Activated effector memory CD4-positive, alpha-beta T cell treated with Interleukin-2 at 50 U/mL for 16 hours (primary cell): ENCODE results near the gene OR2T12.
"Not testable (repeated sequence)": the region's sequence is repeated elsewhere in the genome, so short reads cannot be mapped to it uniquely, and the experiment has no call there.

ENCODE experiments used
- DNase-seq: peaks from one replicate; pipeline ENCODE4 v3.0.0-alpha.2; 2020

The OR2T12 gene, protein sequence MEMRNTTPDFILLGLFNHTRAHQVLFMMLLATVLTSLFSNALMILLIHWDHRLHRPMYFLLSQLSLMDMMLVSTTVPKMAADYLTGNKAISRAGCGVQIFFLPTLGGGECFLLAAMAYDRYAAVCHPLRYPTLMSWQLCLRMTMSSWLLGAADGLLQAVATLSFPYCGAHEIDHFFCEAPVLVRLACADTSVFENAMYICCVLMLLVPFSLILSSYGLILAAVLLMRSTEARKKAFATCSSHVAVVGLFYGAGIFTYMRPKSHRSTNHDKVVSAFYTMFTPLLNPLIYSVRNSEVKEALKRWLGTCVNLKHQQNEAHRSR

DNA sequence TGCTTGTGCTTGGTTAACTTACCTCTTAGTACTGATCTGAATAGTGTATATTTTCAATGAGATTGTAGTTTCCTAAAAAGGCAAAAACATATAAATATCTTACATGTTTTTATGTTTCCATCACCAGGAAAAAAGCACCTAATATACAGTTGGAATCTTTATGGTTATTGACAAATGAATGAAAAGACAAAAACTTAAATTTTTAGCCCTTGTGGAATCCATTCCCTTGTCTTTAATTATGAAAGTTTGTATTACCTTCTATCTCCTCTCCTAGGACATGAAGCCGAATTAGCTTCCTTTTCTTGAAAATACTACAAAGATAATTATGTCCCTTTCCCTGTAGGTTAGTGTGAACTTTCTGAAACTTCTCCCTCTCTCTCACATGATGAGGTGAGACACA lies at the start of gene OR2T12:
Gene OR2T12 (minus strand): TSS at position 101 of the 400 bp plus-strand sequence. CDS start 7,846 bp downstream, outside the sequence.
- DNase-seq, result no peak

DNA sequence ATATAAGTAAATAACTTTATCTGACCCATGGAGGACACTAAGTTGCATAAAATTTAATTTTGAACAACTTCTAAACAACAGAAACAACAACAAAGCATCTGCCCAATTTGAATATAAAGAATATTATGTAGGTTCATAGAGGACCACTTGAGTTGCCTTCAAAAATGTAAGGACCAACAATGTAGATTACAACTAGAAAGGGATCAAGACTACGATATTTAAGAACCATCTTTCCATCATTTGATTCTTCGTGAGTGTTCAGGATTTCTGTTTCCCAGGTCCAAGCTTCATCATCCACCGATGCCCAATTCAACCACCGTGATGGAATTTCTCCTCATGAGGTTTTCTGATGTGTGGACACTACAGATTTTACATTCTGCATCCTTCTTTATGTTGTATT lies 45.3 kb upstream of the OR2T12 start, which contains the start of gene OR14C36:
Gene OR14C36 (plus strand): TSS at position 301 of the 400 bp plus-strand sequence. CDS start 0 bp downstream, at position 301.
- no peak for DNase-seq

DNA sequence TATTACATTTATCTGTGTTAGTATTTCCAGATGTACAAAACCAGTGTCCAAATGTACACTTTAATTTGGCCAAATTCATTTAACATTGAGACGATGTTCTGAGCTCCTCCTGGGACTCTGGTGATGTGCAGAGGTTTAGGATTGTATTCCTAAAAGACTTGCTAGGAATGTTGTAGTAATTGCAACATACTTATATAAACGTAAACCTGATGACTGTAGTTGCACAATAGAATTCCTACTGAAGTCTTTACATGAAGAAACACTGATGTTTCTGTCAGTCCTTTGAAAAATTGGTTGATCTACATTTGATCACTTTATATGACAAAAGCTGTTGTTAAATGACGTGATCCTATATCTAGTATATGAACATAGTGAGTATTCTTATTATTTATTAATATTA lies 40.2 kb upstream of the OR2T12 start:
- DNase-seq, result no peak

DNA sequence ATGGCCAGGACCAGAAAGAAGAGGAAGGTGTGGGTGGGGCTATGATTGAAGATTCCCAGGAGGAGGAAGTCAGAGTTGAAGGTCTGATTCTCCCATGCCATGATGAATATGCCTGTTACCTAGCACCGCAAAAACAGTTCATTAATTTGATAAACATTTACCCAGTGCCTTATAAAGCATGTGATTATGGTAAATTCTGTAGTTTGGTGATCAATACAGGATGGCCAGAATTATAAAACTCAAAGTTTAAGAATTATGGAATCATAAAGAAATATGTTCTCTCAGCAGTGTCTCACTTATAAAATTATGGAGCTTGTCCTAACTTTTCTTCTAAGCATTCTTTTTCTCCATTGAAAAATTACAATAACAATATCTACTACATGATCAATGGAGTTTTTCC lies 21.2 kb upstream of the OR2T12 start, which contains the start of gene OR2M7:
Gene OR2M7 (minus strand): TSS at position 101 of the 400 bp plus-strand sequence. CDS start 0 bp downstream, at position 101.
- no peak for DNase-seq

DNA sequence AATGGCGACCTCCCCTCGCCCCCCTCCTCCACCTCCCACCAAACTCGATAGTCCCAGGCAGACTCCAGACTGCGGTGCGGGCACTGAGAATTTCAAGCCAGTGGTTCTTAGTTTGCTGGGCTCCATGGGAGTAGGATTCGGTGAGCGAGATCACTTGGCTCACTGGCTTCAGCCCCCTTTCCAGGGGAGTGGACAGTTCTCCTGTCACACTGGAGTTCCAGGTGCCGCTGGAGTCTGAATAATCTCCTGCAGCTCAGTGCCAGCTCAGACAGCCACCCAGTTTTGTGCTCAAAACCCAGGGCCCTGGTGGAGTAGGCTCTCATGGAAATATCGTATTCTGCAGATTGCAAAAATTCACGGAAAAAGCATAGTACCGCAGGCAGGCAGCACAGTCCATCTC lies 13.6 kb upstream of the OR2T12 start:
- no peak for DNase-seq

DNA sequence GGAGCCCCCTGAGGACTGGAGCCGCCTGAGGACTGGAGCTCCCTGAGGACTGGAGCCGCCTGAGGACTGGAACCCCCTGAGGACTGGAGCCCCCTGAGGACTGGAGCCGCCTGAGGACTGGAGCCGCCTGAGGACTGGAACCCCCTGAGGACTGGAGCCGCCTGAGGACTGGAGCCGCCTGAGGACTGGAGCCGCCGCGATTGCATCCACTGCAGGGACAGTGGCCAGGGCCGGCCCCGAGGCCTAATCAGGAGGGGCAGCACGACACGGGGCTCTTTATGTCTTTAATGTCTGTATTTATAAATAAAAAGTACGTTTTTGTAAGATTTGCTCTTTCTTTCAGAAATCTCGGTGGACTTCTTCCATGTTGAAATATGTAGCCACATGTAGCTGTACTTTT lies 3.5 kb upstream of the OR2T12 start:
- not testable (repeated sequence) for DNase-seq

DNA sequence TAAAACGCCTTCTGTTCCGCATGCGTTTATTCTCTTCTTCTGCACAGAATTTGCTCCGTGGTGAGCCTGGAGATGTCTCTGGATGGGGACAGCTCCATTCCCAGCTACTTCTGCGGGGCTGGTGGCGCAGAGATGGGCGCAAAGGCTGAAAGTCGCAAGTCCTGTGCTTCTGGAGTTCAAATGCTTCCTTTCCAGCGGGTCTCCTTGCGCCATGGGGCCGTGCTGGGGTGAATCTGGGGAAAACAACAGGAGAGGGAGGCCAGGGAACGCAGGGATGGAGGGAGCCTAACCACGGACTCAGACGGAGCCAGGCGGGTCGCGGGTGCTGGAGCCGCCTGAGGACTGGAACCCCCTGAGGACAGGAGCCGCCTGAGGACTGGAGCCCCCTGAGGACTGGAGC lies 2.9 kb upstream of the OR2T12 start:
- no peak for DNase-seq

DNA sequence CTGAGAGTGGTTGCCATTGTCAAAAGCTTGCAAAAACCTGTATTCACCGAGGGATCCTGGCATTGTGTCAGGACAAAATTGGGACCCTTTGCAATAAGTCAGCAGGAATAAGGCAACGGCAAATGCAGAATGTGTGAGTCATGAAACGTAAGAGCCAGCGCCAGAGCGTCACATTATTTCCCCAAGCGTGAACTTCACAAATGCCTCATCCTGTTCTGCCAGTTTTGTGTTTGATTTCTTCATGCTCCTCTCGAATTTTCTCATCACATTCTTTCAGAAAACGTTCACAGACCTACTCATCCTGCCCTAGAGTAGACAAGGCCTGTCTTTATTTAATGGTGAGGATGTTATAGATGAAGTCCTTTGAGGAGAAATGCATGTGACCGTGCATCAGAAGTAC lies 2.4 kb upstream of the OR2T12 start:
- not testable (repeated sequence) for DNase-seq

DNA sequence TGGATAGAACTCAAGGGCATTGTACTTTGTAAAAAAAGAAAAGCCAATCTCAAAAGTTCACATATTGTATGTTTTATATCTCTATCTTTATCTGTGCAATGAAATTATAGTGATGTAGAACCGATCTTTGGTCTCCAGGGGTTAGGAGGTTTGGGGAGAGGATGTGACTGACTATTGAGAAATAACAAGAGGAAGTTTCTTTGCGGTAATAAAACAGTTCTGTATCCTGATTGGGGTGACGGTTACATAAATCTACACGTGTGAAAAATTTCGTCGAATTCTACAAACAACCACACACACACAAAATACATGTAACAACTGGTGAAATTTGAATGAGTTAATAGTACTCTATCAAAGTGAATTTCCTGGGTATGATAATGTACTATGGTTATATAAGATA lies 14.8 kb downstream of the OR2T12 start:
- DNase-seq, result no peak

DNA sequence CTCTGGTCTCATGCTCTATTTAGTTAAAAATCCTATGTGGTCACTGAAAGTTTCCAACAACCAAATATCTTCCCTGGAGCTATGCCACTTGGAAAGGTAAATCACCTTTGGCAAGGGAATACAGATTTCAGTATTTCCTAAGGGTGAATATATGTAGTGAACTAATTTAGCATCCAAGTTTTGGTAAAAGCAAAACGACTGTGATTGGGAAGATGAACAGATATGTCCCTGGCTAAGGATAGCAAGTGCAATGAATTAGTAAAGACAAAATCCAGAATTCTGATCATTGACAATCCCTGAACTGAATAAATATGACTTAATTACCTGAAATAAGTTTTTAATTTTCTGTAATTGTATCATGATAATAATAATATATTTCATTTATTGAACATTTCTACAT lies 25.3 kb downstream of the OR2T12 start, which contains the start of gene OR2T33:
Gene OR2T33 (minus strand): TSS at position 101 of the 400 bp plus-strand sequence. CDS start 4,162 bp downstream, outside the sequence.
- no peak for DNase-seq

DNA sequence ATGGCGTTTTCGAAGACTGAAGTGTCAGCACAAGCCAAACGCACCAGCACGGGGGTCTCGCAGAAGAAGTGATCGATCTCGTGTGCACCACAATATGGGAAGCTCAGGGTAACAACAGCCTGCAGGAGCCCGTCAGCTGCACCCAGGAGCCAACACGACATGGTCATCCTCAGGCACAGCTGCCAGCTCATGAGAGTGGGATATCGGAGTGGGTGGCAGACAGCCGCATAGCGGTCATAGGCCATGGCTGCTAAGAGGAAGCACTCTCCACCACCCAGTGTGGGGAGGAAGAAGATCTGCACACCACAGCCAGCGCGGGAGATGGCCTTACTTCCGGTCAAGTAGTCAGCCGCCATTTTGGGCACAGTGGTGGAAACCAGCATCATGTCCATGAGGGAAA lies 30.0 kb downstream of the OR2T12 start:
- DNase-seq, result not testable (repeated sequence)

DNA sequence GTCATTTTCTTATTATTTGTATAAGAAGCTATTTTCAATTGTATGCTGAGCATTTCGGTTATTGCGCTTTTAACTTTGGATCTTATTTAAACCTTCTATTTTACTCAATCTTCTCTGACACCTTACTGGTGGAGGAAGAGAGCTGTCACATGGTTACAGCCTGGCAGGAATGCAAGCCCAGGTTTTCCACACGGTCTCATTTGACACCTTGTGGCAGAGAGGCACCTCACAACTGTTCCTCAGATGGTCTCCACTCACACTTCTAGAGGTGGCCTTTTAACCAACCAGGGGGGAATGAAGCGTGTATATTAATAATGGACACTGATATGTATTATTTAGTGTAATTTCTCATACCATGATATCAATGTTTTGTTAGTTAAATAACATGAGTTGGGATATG lies 35.0 kb downstream of the OR2T12 start:
- no peak for DNase-seq

DNA sequence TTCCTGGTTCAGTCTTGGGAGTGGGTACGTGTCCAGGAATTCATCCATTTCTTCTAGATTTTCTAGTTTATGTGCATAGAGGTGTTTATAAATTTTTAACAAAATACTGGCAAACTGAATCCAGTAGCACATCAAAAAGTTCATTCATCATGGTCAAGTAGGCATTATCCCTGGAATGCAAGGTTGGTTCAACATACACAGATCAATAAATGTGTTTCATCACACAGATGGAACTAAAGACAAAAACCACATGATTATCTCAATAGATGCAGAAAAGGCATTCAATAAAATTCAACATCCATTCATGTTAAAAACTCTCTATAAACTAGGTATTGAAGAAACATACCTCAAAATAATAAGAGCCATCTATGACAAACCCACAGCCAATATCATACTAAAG lies 43.9 kb downstream of the OR2T12 start:
- DNase-seq, result not testable (repeated sequence)

DNA sequence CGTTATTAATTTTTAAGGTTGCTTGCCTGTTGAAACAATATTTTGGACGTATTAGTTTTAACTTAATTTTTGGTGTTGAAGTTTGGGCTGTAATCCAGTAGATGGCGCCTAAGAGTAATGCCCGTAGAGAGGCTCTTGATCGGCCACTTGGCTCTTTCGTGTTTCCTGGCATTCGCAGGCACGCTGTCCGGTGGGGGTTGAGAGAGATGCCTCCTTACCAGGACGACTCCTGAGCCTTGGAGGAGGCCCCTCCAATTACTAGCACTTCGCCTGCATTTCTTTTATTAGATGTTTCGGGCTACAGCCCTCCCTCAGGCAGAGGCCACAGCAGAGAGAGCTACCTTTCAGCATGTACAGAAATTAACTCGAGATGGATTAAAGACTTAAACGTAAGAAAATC lies 60.0 kb downstream of the OR2T12 start:
- no peak for DNase-seq
